Omental fat pad (tissue), 4 donors: ENCODE measurements around the gene CD52. TPM values are rescaled to one million over a fixed set of nuclear protein-coding genes. Genes with fewer than 3 reads are reported as not detected.
A peak's percentile ranks its signal among the peaks of the same experiment; 100 is the strongest.

Experiments
- ATAC-seq: fragments of 150-250 bp; one replicate; pipeline ENCODE4 v1.9.1; 2016; ENCODE audit warnings: mild to moderate bottlenecking, moderate library complexity; ENCODE audit not compliant: low FRiP score
- DNase-seq: peaks from one replicate; pipeline ENCODE4 v3.0.0-alpha.2; 2019; ENCODE audit warnings: low spot score
- total RNA-seq, 4 donors: library from RNA; depleted of rRNA; stranded (reverse); fragments of >200 nt; gene quantifications; one replicate each; pipeline ENCODE4 v1.1.0, GENCODE V29; 2016
- TF ChIP-seq, protein P1 (sequence below), 3 donors: fragments of 450-650 bp; IDR thresholded peaks; one replicate each; pipeline ENCODE4 v1.5.1; 2016 to 2017; ENCODE audit warnings: antibody characterized with exemption in 3 of 3, mild to moderate bottlenecking in 3 of 3, moderate library complexity in 2 of 3

Gene CD52
- total RNA-seq, 4 donors from 2014 or later = 4.3 to 227 (median 13.2) TPM; not detected in 1

DNA sequence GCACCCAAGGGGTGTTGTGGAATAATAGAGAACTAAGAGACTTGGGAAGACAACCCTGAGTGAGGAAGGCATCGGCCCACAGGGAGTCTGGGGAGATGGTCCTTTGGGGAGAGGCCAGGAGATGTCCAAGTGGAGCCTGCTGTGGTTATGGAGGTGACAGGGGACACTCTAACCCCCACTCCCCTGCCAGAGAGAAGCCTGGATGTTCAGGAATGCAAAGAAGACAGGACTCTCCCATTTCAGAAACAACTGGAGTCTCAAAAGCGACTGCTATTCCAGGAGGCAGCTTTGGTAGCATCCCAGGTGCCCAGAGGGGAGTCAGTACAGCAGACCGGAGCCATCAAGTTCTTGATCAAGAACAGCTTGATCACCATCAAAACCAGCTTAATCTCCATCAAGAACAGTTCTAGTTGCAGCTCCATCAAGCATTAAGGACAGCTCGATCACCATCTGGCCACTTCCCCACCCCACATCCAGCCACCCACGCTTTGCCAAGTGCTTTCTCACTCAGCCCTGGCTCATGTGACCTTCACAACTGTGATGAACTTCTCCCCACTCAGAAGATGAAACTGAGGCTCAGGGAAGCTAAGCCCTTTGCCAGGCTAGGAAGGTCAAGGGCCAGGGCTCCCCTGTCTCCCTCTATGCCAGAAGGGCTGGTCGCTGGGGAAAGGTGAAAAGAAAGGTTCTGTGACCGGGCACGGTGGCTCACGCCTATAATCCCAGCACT is 743 bp downstream of the CD52 start:
- TF ChIP-seq, protein P1, sequence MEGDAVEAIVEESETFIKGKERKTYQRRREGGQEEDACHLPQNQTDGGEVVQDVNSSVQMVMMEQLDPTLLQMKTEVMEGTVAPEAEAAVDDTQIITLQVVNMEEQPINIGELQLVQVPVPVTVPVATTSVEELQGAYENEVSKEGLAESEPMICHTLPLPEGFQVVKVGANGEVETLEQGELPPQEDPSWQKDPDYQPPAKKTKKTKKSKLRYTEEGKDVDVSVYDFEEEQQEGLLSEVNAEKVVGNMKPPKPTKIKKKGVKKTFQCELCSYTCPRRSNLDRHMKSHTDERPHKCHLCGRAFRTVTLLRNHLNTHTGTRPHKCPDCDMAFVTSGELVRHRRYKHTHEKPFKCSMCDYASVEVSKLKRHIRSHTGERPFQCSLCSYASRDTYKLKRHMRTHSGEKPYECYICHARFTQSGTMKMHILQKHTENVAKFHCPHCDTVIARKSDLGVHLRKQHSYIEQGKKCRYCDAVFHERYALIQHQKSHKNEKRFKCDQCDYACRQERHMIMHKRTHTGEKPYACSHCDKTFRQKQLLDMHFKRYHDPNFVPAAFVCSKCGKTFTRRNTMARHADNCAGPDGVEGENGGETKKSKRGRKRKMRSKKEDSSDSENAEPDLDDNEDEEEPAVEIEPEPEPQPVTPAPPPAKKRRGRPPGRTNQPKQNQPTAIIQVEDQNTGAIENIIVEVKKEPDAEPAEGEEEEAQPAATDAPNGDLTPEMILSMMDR (IDR thresholded peaks at IDR 0.05) = no peak
- DNase-seq = no peak

DNA sequence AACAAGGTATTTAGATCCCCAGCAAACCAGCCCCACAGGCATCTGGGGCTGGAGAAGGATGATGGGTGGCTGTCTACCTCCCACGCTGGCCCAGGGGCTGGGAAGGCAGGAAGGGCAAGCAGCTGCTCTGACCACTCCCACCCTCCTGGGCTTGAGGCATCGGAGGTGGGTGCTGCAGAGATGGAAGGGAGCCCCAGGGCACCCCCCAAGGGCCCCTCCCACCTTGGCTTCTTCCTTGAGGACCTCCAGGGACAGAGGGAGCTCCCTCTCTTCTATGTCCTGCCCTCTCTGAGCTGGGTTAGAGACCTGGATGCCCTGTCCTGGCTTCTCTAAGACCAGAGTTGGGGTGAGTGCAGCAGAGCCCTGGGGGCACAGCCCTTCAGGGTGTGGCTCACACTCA is 3.1 kb downstream of the CD52 start:
- DNase-seq = no peak
- peak; percentile 29 for ATAC-seq
- TF ChIP-seq, protein P1 (IDR thresholded peaks at IDR 0.05) = no peak

More for the DNA sequence above, 743 bp downstream of the CD52 start:
- ATAC-seq = no peak

DNA sequence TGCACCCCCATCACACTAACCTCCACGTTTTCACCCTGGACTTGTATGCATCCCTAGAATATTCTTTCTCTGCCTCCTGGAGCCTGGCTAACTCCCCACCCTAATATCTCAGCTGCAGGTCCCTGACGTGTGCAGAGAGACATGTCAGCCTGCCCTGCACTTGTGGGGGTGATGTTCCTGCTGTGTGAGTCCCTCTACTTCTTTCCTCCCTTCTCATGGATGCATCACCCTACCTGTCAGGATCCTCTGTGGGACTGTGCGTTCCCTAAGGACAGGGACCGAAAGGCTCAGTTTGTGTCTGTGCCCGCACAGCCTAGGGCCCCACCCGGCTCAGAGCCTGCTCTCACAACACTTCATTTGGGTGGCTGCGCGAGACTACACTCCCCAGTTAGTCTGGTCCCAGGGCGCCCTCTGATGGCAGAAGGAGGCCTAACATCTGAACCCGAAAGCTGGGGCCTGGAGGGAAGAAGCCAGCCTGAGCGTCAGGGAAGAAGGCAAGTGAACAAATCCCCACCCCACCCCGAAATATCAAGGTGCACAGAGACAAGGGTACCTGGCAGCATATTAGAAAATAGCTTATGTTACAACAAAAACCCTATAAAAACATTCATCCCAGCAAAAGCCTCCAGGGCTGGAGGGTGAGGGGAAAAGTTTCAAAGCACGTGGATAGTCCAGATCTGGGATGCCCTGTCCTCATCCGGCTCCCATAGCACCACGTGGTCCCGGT is 3.7 kb downstream of the CD52 start:
- DNase-seq (peak; percentile 99), ATAC-seq (peak; percentile 90)
- TF ChIP-seq, protein P1 (IDR thresholded peaks at IDR 0.05) = peak in 2 of 3 donors; percentile 48 to 69

DNA sequence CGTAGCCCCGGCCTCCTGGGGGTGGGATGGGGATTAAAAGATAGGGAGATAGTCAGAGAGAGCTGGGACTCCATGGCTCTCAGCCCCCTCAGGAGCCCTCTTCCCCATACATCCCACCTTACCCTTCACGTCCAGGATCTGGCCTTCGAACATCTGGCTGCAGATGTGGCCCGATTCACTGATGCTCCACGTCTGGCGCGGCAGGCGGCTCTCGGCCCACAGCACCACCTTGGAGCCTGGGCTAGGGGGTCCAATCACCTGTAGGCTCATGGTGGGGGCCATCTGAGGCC is 4.2 kb downstream of the CD52 start:
- TF ChIP-seq, protein P1 (IDR thresholded peaks at IDR 0.05) = no peak
- ATAC-seq (no peak), DNase-seq (no peak)

DNA sequence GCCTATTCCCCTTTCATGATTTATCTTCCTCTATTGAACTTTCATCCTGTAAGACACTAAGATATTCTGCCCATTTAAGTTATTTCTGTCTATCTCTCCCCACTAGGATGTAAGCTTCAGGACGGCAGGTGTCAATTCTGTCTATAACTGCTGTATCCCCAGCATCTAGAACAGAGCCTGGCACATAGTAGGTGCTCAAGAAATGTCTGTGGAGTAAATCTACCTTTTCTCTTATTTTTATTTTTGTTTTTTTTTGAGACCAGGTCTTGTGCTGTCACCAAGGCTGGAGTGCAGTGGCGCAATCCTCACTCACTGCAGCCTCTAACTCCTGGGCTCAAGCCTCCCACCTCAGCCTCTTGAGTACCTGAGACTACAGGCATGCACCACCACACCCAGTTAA is 5.6 kb downstream of the CD52 start:
- DNase-seq (no peak), ATAC-seq (no peak)
- TF ChIP-seq, protein P1 (IDR thresholded peaks at IDR 0.05) = no peak

DNA sequence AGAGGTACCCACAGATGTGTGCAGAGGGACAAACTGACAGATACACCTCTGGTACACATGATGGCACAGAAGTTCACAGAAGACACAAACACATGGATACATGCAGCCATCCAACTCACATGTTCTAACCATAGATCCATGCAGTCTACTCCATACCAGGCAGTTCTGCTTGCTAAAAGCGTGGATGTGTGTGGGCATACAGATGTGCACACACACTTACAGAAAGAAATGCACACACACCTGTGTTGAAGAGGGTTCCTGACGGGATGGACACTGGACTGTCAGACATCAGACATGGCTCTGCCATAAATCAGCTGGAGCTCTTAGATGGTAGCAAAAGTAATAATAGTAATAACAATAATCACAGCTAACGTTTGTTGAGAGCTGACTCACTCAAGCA is 6.8 kb downstream of the CD52 start:
- no peak for DNase-seq
- TF ChIP-seq, protein P1 (IDR thresholded peaks at IDR 0.05) = no peak
- ATAC-seq = no peak

DNA sequence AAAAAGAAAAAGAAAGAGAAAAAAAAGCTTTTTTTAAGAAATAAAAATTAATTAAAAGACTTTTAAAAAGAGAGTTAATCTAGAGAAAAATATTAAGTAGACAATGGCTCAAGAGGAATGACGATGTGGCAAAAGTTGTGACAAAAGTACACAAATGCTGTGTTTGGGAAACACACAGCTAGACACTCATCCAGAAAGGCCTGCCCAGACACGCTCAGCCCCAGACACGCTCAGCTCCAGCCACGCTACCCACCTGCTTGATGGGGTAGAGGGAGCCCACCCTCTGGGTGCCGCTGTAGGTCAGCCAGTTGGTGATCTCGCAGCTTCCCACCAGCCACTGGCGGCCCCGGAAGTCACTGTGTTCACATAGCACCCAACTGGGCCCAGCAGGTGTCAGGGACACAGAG is 10.2 kb downstream of the CD52 start:
- DNase-seq (no peak), ATAC-seq (no peak)
- TF ChIP-seq, protein P1 (IDR thresholded peaks at IDR 0.05) = no peak
